Caco-2 (cell line): Measurements from ENCODE around the gene NCBP2L. TPM values are rescaled to one million over a fixed set of nuclear protein-coding genes. Genes with fewer than 3 reads are reported as not detected.

Experiments used
- BruUV-seq: library from RNA; stranded (reverse); fragments of 400-500 nt; replicated peaks from 2 replicates; lab custom pipeline; 2021; lab: Mats Ljungman, UMichigan
- CTCF ChIA-PET: fragments of 300-600 bp; sonication (Branson Sonifier 250); formaldehyde crosslinking; loops from one replicate; lab custom pipeline; 2022; ENCODE audit warnings: antibody characterized with exemption; lab: Charles Lee
- POLR2A ChIA-PET: fragments of 300-600 bp; sonication (Branson Sonifier 250); formaldehyde crosslinking; loops from one replicate; lab custom pipeline; 2022; ENCODE audit warnings: antibody characterized with exemption; lab: Charles Lee
- DNase-seq, 2 experiments: peaks; one replicate each; pipeline versions ENCODE4 v3.0.0 to v3.0.0-alpha.2; 2020 to 2022
- H3K27me3 ChIP-seq: replicated peaks from 2 replicates; pipeline ENCODE4 v1.6.0; 2011; ENCODE audit warnings: low read length; ENCODE audit not compliant: control insufficient read depth, insufficient read depth
- H3K36me3 ChIP-seq: 2 replicates; pipeline ENCODE4 v1.5.1; 2011; ENCODE audit warnings: low read length; ENCODE audit not compliant: control insufficient read depth, insufficient read depth
- H3K4me1 ChIP-seq: fragments of 250-450 bp; sonication (Bioruptor Pico); 2 replicates; pipeline ENCODE4 v1.5.1; 2020; ENCODE audit warnings: mild to moderate bottlenecking
- H3K4me3 ChIP-seq: 2 replicates; pipeline ENCODE4 v1.5.1; 2011; ENCODE audit warnings: low read depth, mild to moderate bottlenecking, control low read depth, low read length
- H3K9me3 ChIP-seq: fragments of 250-450 bp; sonication (Bioruptor Pico); 2 replicates; pipeline ENCODE4 v1.5.1; 2020; ENCODE audit warnings: mild to moderate bottlenecking, moderate library complexity
- H3K27ac Mint-ChIP-seq: one replicate; pipeline ENCODE4 v1.8.0; 2022; ENCODE audit warnings: mixed read lengths; ENCODE audit not compliant: unreplicated experiment
- H3K27me3 Mint-ChIP-seq: one replicate; pipeline ENCODE4 v1.8.0; 2022; ENCODE audit warnings: mixed read lengths; ENCODE audit not compliant: insufficient read depth, unreplicated experiment
- H3K36me3 Mint-ChIP-seq: one replicate; pipeline ENCODE4 v1.8.0; 2022; ENCODE audit warnings: mild to moderate bottlenecking, mixed read lengths; ENCODE audit not compliant: insufficient read depth, unreplicated experiment
- H3K4me1 Mint-ChIP-seq: one replicate; pipeline ENCODE4 v1.8.0; 2022; ENCODE audit warnings: low read depth, mixed read lengths; ENCODE audit not compliant: unreplicated experiment
- H3K4me3 Mint-ChIP-seq: one replicate; pipeline ENCODE4 v1.8.0; 2022; ENCODE audit warnings: mild to moderate bottlenecking, moderate library complexity, mixed read lengths; ENCODE audit not compliant: unreplicated experiment
- H3K9me3 Mint-ChIP-seq: one replicate; pipeline ENCODE4 v1.8.0; 2022; ENCODE audit warnings: mixed read lengths; ENCODE audit not compliant: unreplicated experiment
- intact Hi-C: fragments of 100-400 bp; cut with micrococcal nuclease; formaldehyde crosslinking; loops from one replicate; pipeline ENCODE4 v1.10.0; 2022; ENCODE audit not compliant: unreplicated experiment
- total RNA-seq: library from RNA; stranded (reverse); gene quantifications from 2 replicates; pipeline ENCODE4 v1.2.3, GENCODE V29; 2022
- TF ChIP-seq, protein P1 (sequence below), 2 experiments: fragments of 200-600 bp in 1 of 2; IDR thresholded peaks; 1 replicate in 1 of 2; 2 replicates in 1 of 2; pipeline versions ENCODE4 v1.5.1 to v1.8.0; 2011 to 2022; ENCODE audit warnings: antibody characterized with exemption in 1 of 2, control low read depth in 1 of 2, inconsistent platforms in 1 of 2, low read depth in 1 of 2, low read length in 1 of 2, mild to moderate bottlenecking in 1 of 2, moderate library complexity in 1 of 2; ENCODE audit not compliant: insufficient read depth in 1 of 2, severe bottlenecking in 1 of 2, unreplicated experiment in 1 of 2

Gene NCBP2L
- total RNA-seq, 1 experiment from 2014 or later: not detected

DNA sequence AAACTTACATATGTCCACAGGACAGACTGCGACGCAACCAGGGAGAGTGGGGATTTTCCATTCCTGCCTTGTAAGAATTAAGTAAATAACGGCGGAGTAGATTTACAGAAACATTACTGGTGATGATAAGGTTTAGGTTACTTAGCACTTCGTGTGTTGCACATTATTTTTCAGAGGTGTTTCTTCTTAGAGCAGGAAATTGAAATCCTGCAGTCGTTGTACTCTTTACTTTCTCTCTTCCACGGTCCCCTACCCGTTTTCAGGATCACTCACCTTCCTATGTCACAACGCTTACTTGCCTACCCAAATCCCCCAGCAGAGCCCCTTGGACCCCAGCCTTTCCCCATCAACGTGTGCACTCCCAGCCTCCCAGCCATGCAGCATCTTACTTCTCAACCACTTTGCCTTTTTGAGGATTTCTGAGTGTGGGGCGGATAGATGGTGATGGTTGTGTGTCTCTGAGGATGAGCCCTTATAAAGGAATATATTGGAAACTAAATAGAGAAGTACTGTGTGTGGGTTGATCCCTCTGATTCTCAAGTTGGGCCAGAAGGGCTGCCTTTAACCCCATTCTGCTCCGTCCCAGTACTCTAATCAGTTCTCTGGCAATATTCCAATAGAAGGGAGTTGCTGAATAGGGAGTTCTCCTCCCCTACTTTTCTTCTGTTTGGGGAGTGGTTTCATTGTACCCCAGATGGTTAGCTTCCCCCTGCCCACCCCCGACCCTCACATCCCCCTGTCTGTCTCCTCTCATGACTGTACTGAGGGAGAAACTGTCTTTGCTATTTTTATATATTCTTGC, 49.7 kb downstream of the NCBP2L start:
- H3K4me1 Mint-ChIP-seq: peaks cover 6% of the 10 kb centered on the region
- BruUV-seq: no TSS peak
- H3K27ac Mint-ChIP-seq: no peak overlapping the region
- H3K4me3 Mint-ChIP-seq: peak overlapping the region; percentile 72
- TF ChIP-seq, protein P1, sequence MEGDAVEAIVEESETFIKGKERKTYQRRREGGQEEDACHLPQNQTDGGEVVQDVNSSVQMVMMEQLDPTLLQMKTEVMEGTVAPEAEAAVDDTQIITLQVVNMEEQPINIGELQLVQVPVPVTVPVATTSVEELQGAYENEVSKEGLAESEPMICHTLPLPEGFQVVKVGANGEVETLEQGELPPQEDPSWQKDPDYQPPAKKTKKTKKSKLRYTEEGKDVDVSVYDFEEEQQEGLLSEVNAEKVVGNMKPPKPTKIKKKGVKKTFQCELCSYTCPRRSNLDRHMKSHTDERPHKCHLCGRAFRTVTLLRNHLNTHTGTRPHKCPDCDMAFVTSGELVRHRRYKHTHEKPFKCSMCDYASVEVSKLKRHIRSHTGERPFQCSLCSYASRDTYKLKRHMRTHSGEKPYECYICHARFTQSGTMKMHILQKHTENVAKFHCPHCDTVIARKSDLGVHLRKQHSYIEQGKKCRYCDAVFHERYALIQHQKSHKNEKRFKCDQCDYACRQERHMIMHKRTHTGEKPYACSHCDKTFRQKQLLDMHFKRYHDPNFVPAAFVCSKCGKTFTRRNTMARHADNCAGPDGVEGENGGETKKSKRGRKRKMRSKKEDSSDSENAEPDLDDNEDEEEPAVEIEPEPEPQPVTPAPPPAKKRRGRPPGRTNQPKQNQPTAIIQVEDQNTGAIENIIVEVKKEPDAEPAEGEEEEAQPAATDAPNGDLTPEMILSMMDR (IDR thresholded peaks at IDR 0.05; ENCODE audit: insufficient read depth in 1 of 2, low read depth in 1 of 2, low read length in 1 of 2, severe bottlenecking in 1 of 2, unreplicated experiment in 1 of 2): no peak
- intact Hi-C loops: no loop called here
- CTCF ChIA-PET: no interaction called here
- no peak for DNase-seq
- Histone ChIP-seq H3K4me1 (no peaks in the 10 kb centered on the region), H3K27me3 (no peaks in the 10 kb centered on the region), H3K9me3 (no peaks in the 10 kb centered on the region), H3K36me3 (no peaks in the 10 kb centered on the region), H3K4me3 (peak overlapping the region; percentile 50)
- POLR2A ChIA-PET: no interaction called here
- H3K27me3 Mint-ChIP-seq: peaks cover 14% of the 10 kb centered on the region
- H3K36me3 Mint-ChIP-seq: no peaks in the 10 kb centered on the region
- no peaks in the 10 kb centered on the region for H3K9me3 Mint-ChIP-seq

DNA sequence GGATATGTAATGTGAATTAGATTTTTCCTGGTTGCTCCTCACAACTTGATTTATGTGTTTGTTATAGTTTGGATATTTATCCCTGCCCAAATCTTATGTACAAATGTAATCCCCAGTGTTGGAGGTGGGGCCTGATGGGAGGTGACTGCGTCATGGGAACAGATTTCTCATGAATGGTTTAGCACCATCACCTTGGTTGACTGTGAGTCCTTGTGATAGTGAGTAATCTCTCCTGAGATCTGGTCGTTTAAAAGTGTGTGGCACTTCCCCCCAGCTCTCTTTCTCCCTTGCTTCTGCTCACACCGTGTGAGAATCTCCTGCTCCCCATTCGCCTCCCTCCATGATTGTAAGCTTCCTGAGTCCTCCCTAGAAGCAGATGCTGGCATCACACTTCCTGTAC, 50.3 kb downstream of the NCBP2L start:
- no peaks in the 10 kb centered on the region for H3K4me1 ChIP-seq
- BruUV-seq: no TSS peak
- no peaks in the 10 kb centered on the region for H3K27me3 ChIP-seq
- H3K9me3 Mint-ChIP-seq: no peaks in the 10 kb centered on the region
- H3K36me3 Mint-ChIP-seq: no peaks in the 10 kb centered on the region
- no peak overlapping the region for H3K4me3 Mint-ChIP-seq
- H3K4me1 Mint-ChIP-seq: peaks cover 6% of the 10 kb centered on the region
- H3K9me3 ChIP-seq: no peaks in the 10 kb centered on the region
- peaks cover 14% of the 10 kb centered on the region for H3K27me3 Mint-ChIP-seq
- POLR2A ChIA-PET: no interaction called here
- no peak overlapping the region for H3K27ac Mint-ChIP-seq
- TF ChIP-seq, protein P1 (IDR thresholded peaks at IDR 0.05; ENCODE audit: insufficient read depth in 1 of 2, low read depth in 1 of 2, low read length in 1 of 2, severe bottlenecking in 1 of 2, unreplicated experiment in 1 of 2): no peak
- intact Hi-C loops: no loop called here
- CTCF ChIA-PET: interaction anchor here (0.5 kb wide), 1 partner anchor 157 kb away, joined by 3 read pairs; no protein-coding TSS in a partner anchor
- DNase-seq: no peak
- H3K4me3 ChIP-seq: no peak overlapping the region
- no peaks in the 10 kb centered on the region for H3K36me3 ChIP-seq

DNA sequence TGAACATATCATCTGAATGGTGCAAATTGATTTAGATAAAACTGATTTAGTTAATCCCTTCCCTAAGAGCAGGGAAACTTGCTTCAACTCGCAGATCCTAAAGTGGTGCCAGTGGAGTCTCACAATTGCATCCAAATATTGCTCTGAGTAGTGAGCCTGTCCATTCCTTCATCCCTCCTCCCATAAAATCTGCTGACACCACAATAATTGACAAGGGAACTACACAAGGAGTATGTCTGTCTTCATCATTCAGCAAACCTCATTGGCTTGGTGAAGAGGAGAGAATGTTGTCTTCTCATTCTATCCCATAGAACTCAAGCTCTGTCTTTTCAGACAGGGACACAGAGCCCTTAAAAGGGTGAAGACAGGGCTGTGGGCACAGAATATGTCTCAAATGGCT, 52.3 kb downstream of the NCBP2L start:
- intact Hi-C loops: no loop called here

More for the DNA sequence above, 52.3 kb downstream of the NCBP2L start:
- BruUV-seq: no TSS peak
- no peaks in the 10 kb centered on the region for H3K36me3 Mint-ChIP-seq
- CTCF ChIA-PET: no interaction called here
- no peak overlapping the region for H3K4me3 Mint-ChIP-seq
- H3K27ac Mint-ChIP-seq: no peak overlapping the region
- H3K27me3 Mint-ChIP-seq: peaks cover 8% of the 10 kb centered on the region
- no peaks in the 10 kb centered on the region for H3K36me3 ChIP-seq
- H3K9me3 Mint-ChIP-seq: no peaks in the 10 kb centered on the region
- H3K4me1 ChIP-seq: no peaks in the 10 kb centered on the region
- no peak for DNase-seq
- TF ChIP-seq, protein P1 (IDR thresholded peaks at IDR 0.05; ENCODE audit: insufficient read depth in 1 of 2, low read depth in 1 of 2, low read length in 1 of 2, severe bottlenecking in 1 of 2, unreplicated experiment in 1 of 2): no peak
- H3K4me3 ChIP-seq: no peak overlapping the region
- POLR2A ChIA-PET: no interaction called here
- H3K27me3 ChIP-seq: no peaks in the 10 kb centered on the region
- H3K9me3 ChIP-seq: no peaks in the 10 kb centered on the region
- peaks cover 6% of the 10 kb centered on the region for H3K4me1 Mint-ChIP-seq
